Fibroblast of the aortic adventitia (primary cell): ENCODE measurements around the gene DCLK2. TPM values are rescaled to one million over a fixed set of nuclear protein-coding genes. Genes with fewer than 3 reads are reported as not detected.

Experiments
- DNase-seq: peaks from one replicate; pipeline ENCODE4 v3.0.0-alpha.2; 2010; ENCODE audit warnings: low read depth
- H3K4me3 ChIP-seq: 2 replicates; pipeline ENCODE4 v1.5.1; 2011; ENCODE audit warnings: low read depth, mild to moderate bottlenecking, control low read depth, low read length, moderate library complexity
- total RNA-seq: library from RNA; depleted of rRNA; stranded (reverse); fragments of >200 nt; gene quantifications from 2 replicates; pipeline ENCODE4 v1.2.3, GENCODE V29; 2012; ENCODE audit warnings: low replicate concordance
- TF ChIP-seq, protein P1 (sequence below): IDR thresholded peaks from 2 replicates; pipeline ENCODE4 v1.5.1; 2011; ENCODE audit warnings: mild to moderate bottlenecking, low read length, control low read depth, inconsistent platforms; ENCODE audit not compliant: insufficient read depth

Gene DCLK2
- total RNA-seq, 1 donor, result 4.5 TPM

DNA sequence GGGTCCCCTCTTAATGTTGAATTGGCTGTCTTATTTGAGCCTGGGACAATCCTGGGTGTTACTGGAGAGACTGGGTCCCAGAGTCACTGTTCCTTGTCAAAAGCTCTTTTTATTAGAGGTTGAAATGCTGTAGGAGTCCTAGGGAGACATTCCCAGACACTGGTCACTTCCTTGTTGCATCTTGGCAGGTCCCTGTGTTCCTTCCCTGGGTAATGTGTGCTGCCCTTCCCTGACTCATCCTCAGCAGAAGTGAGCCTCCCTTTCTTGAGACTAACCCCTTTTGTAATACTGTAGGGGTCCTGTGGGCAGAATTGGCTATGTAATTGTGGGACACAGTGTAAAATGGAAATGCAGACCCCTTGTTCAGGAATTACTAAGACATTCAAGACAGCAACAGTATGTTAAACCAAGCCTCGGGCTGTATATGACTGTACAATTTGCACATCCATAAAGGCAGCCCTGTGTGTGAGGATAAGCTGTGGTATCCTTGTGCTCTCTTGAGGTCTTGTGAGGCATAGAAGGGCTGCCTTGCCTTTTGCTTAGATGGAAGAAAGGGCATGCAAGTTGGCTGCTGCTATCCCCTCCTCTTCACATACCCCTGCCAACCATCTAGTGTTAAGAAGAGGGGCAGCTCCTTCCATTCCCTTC lies 53.5 kb downstream of the DCLK2 start:
- no peak overlapping the region for H3K4me3 ChIP-seq
- TF ChIP-seq, protein P1, sequence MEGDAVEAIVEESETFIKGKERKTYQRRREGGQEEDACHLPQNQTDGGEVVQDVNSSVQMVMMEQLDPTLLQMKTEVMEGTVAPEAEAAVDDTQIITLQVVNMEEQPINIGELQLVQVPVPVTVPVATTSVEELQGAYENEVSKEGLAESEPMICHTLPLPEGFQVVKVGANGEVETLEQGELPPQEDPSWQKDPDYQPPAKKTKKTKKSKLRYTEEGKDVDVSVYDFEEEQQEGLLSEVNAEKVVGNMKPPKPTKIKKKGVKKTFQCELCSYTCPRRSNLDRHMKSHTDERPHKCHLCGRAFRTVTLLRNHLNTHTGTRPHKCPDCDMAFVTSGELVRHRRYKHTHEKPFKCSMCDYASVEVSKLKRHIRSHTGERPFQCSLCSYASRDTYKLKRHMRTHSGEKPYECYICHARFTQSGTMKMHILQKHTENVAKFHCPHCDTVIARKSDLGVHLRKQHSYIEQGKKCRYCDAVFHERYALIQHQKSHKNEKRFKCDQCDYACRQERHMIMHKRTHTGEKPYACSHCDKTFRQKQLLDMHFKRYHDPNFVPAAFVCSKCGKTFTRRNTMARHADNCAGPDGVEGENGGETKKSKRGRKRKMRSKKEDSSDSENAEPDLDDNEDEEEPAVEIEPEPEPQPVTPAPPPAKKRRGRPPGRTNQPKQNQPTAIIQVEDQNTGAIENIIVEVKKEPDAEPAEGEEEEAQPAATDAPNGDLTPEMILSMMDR, result no peak
- DNase-seq, result no peak

DNA sequence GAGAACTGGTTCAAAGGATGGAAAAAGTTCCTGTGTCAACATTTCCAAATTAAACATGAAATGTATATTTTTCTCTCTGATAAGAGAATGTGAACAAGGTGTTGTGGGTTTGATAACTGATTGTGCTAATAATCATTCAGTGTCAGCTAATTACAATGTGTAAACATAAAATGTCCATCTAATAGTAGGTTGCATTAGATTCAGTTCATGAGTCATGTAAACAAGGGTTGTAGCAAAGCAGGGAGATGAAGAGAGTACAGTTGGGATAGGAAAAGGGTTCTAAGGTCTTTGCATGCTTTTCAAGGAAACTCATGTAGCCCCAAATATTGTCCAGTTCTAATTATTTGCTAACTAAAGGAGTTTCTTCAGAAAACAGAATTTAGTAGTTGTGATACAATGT lies 55.4 kb downstream of the DCLK2 start:
- TF ChIP-seq, protein P1, result no peak
- H3K4me3 ChIP-seq, result no peak overlapping the region
- no peak for DNase-seq

DNA sequence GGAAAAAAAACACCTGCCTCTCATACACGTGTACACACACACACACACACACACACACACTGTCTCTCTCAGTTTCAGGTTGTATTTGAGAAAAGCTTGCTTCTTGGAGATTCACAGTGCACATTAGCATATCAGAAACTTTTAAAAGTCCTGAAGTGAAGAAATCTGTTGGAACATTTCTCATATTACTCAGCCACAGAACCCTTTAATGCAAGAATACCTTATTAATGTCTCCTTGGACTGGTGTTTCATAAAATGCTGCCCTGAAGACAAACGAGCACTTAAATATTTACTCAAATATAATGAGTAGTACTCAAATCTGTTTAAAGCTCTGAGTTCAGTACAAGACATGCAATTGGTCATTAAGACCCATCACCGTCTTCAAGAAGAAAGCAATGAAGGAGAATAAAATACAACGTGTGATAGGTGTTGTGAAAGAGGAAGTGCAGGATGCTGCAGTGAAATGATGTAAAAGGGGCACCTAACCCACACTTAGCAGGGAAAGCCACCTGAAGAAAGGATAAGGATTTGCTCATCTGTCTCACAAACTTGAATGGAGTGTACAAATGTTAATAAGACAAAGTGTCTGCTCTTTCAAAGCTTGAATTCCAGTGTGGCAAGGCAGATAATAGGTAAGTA lies 57.0 kb downstream of the DCLK2 start:
- TF ChIP-seq, protein P1, result no peak
- no peak overlapping the region for H3K4me3 ChIP-seq
- DNase-seq, result no peak

DNA sequence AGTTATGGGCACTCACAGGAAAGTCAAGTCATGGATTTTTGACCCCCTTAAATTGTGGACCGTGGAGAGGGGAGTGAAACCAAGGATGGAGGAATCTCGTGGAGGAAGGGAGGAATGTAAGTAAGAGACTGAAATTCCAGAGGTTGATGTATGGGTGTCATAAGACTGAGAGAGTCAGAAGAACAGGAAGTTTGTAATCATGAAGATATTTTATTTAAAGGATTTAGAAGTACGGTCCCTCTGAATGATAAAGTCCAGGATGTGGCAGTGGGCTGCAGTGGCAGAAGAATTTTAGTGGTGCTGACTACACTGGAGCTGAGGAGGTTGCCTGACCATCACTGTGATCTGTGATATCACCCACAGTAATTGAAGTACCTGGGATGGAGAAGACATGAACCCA lies 57.8 kb downstream of the DCLK2 start:
- TF ChIP-seq, protein P1, result no peak
- DNase-seq, result peak; percentile 38
- no peak overlapping the region for H3K4me3 ChIP-seq

DNA sequence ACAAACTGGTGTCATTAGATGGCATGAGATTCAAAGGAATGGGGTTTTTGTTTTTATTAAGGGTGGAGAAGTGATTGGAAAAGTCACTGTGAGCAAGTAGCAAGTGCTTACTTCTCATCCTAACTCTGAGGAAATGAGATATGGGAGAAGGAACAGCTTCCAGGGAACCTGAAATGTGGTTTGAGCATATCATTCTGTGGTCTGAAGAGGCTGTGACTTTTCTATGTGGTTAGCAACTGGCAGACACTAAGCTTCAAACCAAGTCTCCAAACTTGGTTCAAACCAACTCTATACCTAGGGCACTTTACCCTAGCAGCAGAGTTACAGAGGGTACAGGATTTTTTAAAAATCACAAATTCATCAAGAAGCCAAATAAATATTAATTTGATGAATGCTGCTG lies 58.2 kb downstream of the DCLK2 start:
- DNase-seq, result peak; percentile 63

DNA sequence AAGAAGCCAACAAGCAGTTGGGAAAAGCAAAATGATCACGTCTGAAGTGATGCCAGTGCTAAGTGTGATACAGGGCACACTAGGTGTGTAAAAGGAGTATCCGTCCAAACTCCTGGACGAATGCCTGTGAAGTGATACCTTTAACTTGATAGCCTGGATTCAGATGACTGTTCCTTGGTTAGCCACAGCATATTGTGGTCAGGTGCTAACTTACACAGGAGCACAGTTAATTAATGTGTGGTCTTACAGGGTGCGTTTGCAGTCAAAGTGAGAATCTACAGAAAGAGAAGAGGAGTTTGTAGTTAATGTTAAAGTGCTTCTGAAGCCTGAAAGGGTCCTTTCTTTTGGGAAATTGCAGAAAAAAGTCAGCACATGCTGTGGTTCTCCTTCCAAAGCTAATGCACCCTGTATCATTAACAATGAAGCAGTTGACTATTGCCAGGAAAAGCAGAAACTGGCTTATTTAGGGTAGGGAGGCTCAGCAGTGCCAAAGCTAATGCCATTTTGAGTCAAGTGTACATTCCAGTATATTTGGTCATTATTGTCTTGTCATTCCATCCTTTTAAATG lies 61.1 kb downstream of the DCLK2 start:
- no peak overlapping the region for H3K4me3 ChIP-seq
- TF ChIP-seq, protein P1, result no peak
- no peak for DNase-seq

More for the DNA sequence above, 58.2 kb downstream of the DCLK2 start:
- no peak overlapping the region for H3K4me3 ChIP-seq
- TF ChIP-seq, protein P1, result no peak
